HG02642 (cell line): ENCODE results near the gene CHCHD3.

ENCODE experiments used
- ATAC-seq: cut with Tn5 transposase; IDR thresholded peaks from one replicate; pipeline ENCODE4 v1.9.1; 2021; ENCODE audit warnings: mild to moderate bottlenecking; ENCODE audit not compliant: unreplicated experiment, poor library complexity

The CHCHD3 gene

DNA sequence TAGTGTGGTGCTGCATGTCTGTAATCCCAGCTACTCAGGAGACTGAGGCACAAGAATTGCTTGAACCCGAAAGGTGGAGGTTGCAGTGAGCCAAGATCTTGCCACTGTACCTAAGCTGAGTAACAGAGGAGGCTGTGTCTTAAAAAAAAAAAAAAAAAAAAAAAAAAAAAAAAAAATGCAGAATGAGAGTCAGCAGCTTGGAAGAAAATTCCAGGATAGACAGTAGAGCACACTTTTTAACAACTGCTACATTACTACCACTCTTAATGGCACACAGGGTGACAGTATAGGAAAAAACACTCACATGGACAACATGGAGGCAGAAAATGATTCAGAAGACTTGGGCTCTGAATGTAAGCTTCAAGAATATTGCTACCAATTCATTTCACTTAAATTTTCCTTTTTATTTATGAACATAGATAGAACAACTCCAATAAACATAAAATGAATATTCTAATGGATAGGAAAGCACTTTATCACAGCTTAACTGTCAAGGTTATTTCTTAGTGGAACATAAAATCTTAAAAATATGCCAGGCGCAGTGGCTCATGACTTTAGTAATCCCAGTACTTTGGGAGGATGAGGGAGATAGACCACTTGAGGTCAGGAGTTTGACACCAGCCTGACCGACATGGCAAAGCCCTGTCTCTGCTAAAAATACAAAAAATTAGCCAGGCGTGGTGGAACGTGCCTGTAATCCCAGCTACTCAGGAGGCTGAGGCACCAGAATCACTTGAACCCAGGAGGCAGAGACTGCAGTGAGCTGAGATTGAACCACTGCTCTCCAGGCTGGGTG lies 31.5 kb downstream of the CHCHD3 start:
- ATAC-seq, result no peak

DNA sequence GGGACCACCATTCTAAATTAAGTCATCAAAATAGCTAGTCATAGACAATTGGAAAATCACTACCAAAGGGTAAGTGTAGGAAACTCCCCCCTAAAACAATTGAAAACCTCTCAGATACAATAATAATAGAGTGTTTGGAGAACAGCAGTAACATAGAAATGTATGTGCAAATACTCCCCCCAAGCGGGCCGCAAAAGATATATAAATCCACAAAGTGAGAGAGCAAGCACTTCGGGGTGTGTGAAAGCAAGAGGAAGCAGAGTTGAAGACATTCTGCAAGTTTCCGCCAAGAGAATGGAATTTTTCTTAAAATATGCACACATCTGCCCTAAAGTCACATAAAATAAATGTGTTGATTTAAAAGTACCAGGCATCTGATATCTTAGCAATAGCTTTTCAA lies 33.3 kb downstream of the CHCHD3 start:
- ATAC-seq, result no peak

DNA sequence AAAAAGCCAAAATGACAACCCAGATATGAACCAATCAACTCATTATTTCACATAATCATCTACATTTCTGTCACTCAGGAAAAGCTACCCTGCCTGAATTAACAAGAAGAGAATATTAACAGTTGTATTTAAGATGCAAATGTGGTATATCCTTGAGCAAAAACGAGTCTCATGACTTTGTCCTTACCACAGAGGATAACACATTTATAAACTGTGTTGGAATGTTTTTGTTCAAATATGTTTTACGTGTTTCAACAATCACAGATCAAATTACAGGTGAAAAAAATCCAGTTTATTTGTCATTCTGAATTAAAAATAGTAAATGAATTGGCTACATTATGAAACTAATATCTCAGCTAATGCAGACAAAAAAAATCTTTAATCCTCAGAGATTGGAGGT lies 34.6 kb downstream of the CHCHD3 start:
- no peak for ATAC-seq

DNA sequence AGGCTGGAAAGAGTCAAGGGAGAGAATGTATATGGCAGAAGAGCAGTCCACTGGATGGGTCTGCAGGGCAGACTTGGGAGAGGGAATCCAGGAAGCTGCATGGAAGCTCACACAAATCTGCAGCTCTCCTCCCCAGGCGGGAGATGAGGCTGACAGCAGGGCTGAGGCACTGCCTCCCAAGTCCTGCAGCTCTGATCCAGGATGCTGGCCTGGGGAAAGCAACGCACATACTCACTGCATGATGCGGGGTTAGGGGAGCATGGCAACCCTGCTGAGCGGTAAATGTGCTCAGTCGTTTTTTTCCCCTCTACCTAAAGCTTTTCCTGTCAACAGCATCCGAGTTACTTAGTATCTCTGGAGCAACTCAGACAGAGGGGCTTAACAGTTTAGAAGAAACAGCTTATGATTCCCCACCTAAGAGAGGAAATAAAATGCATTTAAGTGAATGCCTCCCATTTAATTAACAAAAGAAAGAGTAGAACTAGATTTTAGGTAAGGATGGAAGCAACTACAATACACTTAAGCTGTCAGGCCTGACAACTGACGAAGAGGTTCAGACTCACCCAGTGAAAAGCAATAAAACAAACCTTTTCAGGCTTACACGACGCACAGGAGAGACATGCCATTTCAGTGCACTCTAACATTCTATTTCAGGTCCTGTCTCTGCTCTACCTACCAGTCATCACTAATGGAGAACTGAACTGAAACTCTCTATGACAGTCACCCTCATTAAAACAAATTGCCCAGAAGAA lies 37.0 kb downstream of the CHCHD3 start:
- no peak for ATAC-seq

DNA sequence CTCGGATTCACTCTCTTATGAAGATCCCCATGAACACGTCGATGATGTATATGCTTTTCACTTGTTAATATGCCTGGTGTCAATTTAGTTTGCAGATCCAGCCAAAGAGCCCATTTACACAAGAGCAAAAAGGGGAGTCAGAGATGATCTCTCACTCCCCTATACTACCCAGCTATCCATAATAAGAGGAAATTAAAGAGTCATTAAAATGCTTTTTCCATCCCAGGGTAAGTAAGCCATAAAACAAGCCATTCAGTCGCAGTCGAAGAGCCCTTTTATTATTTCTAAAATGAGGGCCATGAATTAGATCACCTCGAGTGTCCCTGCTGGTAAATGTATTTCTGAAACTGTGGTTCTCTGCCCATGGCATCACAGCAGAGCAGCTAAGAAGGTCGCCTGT lies 41.2 kb downstream of the CHCHD3 start:
- ATAC-seq, result no peak

DNA sequence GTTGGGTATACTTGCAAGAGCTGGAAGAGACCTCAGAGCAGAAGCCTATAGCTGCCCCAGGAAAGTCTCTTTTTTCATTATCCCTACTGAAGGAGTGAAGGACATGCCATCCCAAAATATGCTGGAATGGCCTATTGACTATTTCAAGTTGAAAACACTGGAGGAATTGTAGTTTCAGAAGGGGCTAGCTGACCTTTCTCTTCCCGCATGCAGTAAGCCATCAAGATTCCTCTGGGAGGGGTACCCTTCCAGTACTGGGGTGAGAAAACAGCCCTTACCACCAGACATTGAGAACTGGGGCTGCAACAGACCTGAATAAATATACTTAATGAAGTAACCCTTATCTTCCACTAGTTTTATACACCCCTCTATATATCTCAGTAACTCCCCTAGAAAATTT lies 41.7 kb downstream of the CHCHD3 start:
- ATAC-seq, result no peak

DNA sequence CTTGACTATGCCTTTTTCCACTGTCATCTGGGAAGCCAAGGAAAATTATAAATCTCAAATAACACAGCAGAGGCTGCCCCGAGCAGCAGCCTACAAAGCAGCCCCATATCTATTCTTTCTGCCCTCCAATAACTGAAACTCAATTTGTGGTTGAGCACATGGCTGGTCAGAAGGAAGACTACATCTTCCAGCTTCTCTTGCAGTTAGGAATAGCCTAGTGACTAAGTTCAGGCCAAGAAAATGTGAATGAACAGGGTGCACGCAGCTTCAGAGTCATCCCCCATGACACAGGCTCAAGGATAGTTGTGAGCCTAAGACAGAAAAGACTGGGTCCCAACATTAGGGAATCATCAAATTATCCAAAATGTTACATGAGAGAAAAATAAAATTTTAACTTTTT lies 42.3 kb downstream of the CHCHD3 start:
- no peak for ATAC-seq

DNA sequence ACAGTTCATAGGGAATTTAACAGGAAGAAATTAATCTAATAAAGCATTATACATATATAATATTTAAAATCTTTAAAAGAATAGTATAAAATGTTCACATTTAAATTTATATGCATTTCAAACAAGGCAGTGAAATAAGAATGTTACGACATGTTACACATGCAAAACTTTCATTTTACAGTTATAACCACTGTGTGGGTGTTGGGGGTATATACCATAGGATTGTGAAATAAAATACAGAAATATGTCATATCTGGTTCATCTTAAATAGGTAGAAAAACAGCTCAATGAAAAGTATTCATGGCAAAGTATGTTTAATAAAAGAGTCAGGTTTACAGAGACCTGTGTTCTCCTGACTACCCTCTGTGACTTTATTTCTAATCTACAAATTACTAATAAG lies 45.6 kb downstream of the CHCHD3 start:
- ATAC-seq, result no peak

DNA sequence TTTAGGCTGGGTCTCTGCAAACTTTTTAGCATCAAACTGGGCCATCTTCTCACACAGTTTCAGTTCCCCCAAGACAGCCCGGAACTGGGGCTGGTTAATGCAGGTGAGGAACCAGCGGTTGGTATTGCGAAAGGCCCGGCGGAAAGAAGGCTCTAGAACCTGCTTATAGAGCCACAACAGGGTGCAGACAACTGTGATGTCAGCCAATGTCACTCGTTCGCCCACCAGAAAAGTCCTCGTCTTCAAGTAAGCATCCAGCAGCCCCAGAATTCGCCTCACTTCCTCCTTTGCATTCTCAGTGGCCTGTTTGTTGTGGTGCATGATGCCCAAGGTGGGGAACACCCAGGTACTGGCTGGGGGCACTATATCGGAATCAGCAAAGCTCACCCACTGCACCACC lies 46.6 kb downstream of the CHCHD3 start:
- ATAC-seq, result peak; percentile 90

DNA sequence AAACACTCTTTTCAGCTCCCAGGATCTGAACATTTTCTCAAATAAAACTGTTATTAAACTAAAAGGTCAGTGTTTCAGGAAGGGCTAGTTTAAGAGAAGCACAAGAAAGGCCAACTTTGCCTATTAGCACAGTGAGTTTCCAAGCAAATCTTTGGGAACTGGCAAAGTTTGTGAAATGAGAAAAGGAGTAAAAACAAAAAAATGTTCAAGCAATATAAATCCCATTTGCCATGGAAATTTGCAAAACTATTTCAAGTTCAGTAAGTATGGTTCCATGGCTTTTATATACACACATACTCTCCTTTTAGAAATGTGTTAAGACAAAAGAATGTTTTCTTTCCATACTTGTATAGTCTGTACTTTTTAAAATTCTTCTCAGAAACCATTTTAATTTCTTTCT lies 51.5 kb downstream of the CHCHD3 start:
- ATAC-seq, result no peak

DNA sequence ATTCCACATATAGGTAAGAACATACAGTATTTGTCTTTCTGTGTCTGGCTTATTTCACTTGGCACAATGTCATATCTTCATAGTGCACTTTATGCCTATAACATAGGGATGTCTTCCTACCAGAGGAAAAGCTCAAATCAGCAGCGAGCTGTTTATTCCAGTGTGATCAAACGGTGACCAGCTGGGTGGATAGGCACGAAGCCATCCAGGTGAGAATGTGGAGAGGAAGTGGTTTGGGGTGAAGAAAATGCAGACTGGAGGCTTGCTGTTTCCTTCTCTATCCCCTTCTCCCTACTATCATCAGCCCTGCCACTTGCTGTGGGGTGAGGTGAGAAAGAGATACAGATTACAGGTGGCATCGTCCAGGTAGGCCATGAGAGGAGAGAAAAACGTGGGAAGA lies 52.4 kb downstream of the CHCHD3 start:
- ATAC-seq, result no peak

DNA sequence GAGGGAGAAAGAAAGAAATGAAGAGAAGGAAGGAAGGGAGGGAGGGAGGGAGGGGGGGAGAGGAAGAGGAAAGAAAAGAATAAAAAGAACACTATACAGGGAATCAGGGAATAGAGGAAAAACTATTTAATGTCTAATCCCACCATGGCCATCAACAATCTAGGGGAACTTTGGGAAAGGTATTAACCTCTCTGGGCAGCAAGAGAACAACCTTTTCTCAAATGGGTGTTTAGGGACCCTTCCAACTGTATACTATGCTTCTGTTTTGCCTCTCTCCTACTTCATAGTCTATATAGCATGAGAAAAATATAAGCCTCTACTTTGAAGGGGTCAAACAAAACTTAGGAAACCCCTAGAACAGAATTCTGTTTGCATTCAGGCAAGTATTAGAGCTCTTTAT lies 54.5 kb downstream of the CHCHD3 start:
- ATAC-seq, result no peak

DNA sequence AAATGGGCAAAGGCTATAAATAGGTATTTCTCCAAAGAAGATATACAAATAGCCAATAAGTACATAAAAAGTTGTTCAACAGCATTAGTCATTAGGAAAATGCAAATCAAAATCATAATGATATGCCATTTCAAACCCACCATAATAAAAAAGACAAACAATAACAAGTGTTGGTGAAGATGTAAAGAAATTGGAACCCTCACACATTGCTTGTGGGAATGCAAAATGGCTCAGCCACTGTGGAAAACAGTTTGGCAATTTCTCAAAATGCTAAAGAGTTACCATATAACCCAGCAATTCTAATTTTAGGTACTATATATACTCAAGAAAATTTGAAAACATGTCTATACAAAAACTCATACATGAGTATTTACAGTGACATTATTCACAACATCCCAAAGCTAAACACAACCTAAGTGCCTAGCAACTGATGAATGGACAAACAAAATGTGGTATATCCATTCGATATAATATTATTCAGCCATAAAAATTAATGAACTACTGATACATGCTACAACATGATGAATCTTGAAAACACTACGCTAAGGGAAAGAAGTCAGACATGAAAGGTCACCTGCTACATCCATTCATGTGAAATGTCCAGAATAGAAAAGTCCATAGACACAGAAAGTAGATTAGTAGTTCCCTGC lies 55.6 kb downstream of the CHCHD3 start:
- no peak for ATAC-seq

DNA sequence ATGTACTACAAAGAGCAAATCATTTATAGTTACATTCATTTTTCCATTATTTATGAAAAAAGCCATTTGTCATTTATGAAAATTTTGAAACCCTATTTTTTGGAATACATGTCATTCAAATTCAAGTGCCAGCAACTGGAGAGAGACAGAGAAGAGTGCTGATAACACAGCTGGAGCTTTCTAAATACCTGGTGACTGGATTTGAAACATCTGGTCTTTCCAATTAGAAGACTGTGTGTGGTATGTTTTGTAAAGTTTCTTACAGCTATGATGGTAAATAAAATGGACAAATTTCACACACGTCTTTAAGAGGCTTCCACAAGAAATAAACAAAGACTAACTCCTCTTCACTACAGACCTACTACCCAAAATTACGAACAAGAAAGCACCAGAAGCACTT lies 56.8 kb downstream of the CHCHD3 start:
- no peak for ATAC-seq

DNA sequence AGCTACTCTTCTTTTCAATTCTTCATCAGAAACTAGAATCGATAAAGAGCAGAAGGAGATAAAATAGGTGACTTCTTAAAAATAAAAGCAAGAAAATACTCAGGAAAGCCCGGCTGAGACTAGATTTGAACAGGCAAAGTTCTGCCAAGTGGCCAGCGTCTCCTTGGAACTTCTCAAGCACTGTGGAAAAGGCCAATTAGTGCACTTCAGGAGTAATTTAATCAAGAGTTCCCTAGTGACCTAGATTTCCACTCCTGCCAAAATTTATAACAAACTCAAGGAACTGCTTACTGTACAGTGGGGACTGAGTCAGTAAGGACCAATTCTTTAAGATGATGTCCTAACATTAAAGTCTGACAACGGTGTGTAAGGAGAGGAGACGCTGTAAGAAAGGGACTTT lies 57.3 kb downstream of the CHCHD3 start:
- ATAC-seq, result no peak

DNA sequence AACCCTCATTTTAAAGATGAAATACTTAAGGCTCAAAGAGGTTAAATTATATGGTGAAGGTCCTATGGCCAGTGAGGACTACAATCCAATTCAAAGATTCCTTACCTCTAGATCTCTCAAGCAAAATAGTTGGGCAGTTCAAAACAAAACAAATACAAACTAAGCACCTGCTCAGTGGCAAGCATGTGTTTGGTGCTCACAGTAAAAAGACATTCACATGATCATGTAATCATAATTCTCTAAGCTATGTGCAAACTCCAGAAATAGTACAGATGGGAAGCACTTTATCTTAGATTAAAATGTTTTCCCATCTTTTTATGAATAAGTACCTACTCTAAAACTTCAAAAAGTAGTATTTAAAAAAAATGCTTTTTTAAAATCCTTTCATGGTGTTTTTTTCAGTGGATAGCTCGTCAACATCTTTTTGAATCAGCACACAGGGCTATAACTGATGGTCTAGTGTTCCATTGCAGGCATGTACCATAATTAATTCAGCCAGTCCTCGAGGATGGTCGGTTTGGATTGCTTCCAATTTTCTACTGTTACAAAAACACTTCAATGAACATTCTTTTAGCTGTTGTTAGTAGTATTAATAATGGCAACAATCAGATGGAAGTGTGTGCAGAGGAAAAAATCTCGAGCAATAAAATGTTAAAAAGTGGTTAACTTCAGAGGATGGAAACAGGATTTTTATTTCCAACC lies 58.4 kb downstream of the CHCHD3 start:
- no peak for ATAC-seq

DNA sequence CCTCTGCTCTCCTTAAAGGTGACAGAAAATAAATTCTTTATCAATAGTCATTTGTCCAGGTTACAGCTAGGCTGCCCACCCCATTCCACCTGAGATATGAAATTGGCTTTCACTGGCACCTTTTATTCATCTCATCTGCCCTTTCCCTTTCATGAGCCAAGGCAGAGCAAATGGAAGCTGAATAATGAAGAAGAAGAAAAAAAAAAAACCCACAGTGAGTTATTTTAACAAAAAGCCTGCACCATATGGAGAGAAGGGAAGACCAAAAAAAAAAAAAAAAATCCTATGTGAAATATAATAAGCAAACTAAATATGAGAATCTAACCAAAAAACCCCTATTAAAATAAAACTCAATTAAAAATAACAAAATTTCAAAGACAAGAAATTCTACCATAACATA lies 59.2 kb downstream of the CHCHD3 start:
- ATAC-seq, result no peak

DNA sequence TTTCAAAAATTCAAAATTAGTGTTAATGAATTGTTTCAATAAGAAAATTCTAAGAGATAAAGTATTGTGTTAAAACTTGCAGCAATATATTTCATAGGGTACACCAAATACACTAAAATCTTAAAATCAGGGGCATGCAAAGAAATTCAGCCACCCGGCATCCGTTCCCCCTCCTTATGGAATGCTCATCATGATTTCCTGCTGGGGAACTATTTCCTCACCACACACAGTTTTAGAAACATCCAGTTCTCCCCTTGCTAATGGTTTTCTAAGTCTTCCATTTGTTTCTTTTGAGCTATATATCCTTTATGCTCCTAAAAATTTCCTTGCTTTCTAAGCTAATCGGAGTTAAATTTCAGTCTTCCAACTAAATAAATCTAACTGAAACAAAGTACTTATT lies 60.7 kb downstream of the CHCHD3 start:
- ATAC-seq, result no peak

DNA sequence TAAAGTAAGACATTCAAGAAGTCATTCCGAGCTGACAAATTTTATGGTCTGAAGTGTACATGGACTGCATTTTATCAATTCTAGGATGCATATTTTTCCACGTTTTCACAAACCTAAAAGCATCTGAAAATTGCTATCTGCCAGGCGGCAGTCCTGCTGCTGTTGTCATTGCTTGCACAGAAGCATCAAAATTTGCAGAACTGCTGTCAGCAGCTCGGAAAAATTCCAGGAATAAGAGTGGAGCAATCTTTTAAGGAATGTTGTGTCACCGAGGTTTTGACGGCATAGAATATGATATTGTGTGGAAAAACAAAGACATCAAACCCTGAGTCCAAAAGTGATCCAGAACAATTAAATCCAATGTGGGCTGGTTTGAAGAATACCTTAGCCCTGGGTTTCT lies 61.4 kb downstream of the CHCHD3 start:
- ATAC-seq, result no peak

DNA sequence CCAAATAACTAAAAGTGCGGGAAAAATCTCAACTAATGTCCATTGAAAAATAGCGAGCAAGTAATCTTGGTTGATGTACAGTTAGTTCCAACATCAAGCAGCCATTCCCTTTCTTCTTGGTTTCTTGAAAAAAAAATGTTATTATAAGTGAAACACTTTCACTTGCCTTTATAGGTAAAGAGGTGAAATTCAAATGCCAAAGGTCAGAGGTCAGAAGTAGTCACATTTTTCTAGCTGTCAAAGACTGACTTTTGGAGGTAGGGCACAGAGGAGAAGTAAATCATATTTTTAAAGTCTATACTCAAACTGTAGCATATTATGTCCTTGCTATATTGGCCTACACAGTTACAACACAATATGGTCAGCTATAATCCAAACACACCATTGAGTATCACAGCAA lies 62.3 kb downstream of the CHCHD3 start:
- ATAC-seq, result no peak

DNA sequence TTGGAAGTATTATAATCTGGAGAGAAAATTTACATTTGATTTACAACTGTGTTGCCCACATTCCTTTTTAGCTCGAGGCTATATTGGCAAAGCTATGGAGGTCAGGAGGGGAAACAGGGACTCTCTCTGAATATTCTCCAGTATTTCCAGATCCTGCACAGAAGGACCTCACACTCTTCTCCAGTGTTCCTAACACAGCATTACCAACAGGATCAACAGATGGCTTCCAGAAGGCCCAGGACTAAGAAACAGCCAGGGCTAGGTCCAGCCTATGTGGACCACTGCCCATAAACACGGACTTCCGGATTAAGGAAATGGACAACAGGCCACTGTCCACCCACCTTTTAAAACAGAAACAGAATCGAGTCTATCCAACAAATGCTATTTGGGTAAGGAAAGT lies 65.3 kb downstream of the CHCHD3 start:
- ATAC-seq, result no peak
